Measurements from ENCODE around the gene PLA2R1. TPM values are rescaled to one million over a fixed set of nuclear protein-coding genes. Genes with fewer than 3 reads are reported as not detected.

PLA2R1 gene
- total RNA-seq, 4 donors from 2014 or later: 24.1 to 36.2 (median 24.9) TPM

DNA sequence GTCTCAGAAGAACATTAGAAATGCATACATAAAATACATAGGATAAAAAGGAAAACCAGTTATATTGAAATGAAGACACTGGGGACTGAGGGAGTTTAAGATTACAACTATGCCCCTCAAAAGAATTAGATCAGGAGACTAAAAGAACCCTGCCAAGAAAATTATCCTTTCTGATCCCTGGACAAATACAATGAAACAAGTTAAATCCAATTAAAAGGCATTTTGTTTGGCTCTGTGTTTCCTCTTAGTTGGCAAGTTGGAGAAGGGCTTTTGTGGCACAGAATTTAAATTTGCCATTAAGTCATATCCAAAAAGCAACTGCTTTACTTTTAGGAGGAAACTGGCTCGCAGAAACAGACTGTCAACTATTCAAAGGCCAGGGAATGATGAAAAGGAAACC is 165.3 kb downstream of the PLA2R1 start:
- H3K4me3 ChIP-seq: no peak overlapping the region
- no peaks in the 10 kb centered on the region for H3K9me3 ChIP-seq
- no peaks in the 10 kb centered on the region for H3K4me1 ChIP-seq
- no peaks in the 10 kb centered on the region for H3K36me3 ChIP-seq
- no peak overlapping the region for H3K27ac ChIP-seq
- intact Hi-C loops (cut with DNase I; ENCODE audit: low total_unique reads): no loop called here
- TF ChIP-seq, protein P1, sequence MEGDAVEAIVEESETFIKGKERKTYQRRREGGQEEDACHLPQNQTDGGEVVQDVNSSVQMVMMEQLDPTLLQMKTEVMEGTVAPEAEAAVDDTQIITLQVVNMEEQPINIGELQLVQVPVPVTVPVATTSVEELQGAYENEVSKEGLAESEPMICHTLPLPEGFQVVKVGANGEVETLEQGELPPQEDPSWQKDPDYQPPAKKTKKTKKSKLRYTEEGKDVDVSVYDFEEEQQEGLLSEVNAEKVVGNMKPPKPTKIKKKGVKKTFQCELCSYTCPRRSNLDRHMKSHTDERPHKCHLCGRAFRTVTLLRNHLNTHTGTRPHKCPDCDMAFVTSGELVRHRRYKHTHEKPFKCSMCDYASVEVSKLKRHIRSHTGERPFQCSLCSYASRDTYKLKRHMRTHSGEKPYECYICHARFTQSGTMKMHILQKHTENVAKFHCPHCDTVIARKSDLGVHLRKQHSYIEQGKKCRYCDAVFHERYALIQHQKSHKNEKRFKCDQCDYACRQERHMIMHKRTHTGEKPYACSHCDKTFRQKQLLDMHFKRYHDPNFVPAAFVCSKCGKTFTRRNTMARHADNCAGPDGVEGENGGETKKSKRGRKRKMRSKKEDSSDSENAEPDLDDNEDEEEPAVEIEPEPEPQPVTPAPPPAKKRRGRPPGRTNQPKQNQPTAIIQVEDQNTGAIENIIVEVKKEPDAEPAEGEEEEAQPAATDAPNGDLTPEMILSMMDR (IDR thresholded peaks at IDR 0.05): no peak
- no peak for TF ChIP-seq POLR2A (IDR thresholded peaks at IDR 0.05)
- H3K27me3 ChIP-seq: no peaks in the 10 kb centered on the region
- no peak for DNase-seq

DNA sequence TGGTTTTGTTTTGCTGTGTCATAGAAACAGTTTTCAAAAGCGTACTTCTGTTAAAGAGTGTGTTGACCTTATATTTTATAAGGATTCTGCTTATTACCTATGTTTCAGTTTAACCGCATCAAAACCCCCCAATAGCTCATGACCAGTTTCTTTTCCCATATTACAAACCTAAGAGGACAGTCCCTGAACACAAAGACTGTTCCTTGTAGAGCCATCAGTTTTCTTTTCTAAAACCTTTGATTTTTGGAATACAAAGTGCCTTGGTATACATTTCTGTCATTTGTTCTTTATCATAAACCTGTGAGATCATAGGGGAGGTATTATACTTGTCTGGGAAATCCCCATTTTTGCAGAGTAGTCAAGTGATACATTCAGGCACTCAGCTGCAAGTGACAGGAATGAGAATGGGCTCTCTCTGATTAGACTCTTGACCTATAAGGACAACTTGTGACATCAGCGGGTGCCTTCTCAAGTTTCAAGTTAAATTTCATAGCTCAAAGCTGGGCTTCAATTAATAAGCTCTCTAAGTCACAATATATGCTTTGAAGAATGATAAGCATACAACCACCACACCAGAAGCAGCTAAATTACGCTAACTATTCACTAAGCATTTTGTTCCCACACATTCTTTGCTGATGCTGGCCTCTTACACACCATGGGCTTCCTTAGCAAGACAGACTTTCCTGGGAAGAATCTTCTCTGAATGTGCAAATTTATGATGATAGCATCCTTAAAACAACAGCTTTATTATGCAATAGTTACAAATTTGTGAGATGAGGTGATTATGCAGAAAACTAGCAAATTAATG is 167.0 kb downstream of the PLA2R1 start:
- no peaks in the 10 kb centered on the region for H3K27me3 ChIP-seq
- no peaks in the 10 kb centered on the region for H3K36me3 ChIP-seq
- H3K27ac ChIP-seq: no peak overlapping the region
- intact Hi-C loops (cut with DNase I; ENCODE audit: low total_unique reads): no loop called here
- no peaks in the 10 kb centered on the region for H3K4me1 ChIP-seq
- no peak for DNase-seq
- TF ChIP-seq, protein P1 (IDR thresholded peaks at IDR 0.05): no peak
- no peak for TF ChIP-seq POLR2A (IDR thresholded peaks at IDR 0.05)
- no peak overlapping the region for H3K4me3 ChIP-seq
- H3K9me3 ChIP-seq: no peaks in the 10 kb centered on the region

DNA sequence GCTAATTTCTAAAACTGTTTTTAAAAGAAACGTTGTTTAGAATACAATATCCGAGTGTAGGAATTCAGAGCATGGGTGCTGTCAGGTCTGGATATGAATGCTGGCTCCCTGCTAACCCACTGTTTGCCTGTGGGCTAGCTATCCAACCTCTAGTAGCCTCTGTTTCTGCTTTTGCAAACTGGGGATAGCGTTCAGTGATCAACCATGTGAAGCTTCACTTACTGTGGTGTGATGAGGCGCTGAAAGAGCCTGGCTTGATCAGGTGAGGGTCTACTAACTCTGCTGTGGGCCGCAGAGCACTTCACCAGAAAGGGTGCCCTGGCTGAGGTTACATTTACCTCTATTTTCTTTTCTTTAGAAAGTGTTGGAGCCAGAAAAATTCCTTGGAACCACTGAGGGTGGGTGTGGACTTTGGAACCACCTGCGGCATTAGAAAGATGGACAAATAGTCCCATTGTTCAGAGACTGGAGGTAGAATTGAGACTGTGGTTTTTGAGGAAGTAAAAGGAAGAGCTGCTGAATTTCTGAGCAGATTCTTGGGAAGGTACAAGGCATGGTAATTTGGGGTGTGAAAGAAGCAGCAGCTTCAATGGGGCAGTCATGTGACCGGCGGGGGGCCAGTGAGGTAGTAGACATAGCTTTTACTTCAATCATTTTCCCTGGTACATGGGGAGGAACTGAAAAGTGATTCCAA is 168.1 kb downstream of the PLA2R1 start:
- Histone ChIP-seq H3K4me3 (no peak overlapping the region), H3K4me1 (no peaks in the 10 kb centered on the region)
- no peak for TF ChIP-seq POLR2A (IDR thresholded peaks at IDR 0.05)
- TF ChIP-seq, protein P1 (IDR thresholded peaks at IDR 0.05): no peak

GRCh38 chr2:159892990-159893810 is 169.2 kb downstream of the PLA2R1 start:
- Histone ChIP-seq H3K4me1 (no peaks in the 10 kb centered on the region), H3K27me3 (no peaks in the 10 kb centered on the region), H3K27ac (no peak overlapping the region), H3K36me3 (no peaks in the 10 kb centered on the region), H3K9me3 (no peaks in the 10 kb centered on the region), H3K4me3 (no peak overlapping the region)
- TF ChIP-seq, protein P1 (IDR thresholded peaks at IDR 0.05): no peak
- TF ChIP-seq POLR2A (IDR thresholded peaks at IDR 0.05): no peak
- intact Hi-C loops (cut with DNase I; ENCODE audit: low total_unique reads): no loop called here
- DNase-seq: no peak

More for the DNA sequence above, 168.1 kb downstream of the PLA2R1 start:
- Histone ChIP-seq H3K36me3 (no peaks in the 10 kb centered on the region), H3K27ac (no peak overlapping the region), H3K9me3 (no peaks in the 10 kb centered on the region), H3K27me3 (no peaks in the 10 kb centered on the region)
- intact Hi-C loops (cut with DNase I; ENCODE audit: low total_unique reads): no loop called here
- no peak for DNase-seq
